Keratinocyte (primary cell): ENCODE results near the gene PIK3CB. TPM values are rescaled to one million over a fixed set of nuclear protein-coding genes. Genes with fewer than 3 reads are reported as not detected.

Experiments
- DNase-seq: peaks from one replicate; pipeline ENCODE4 v3.0.0-alpha.2; 2011; ENCODE audit warnings: low read depth, missing footprints, low spot score
- FAIRE-seq: peaks from 2 replicates; lab custom pipeline; 2011; peaks lifted over from hg19 to GRCh38; lab: Jason Lieb, UNC
- H2AFZ ChIP-seq: 2 replicates; pipeline ENCODE4 v1.6.0; 2012; ENCODE audit warnings: low read length, control low read depth, inconsistent platforms; ENCODE audit not compliant: control insufficient read depth
- H3K27ac ChIP-seq: 2 replicates; pipeline ENCODE4 v1.5.1; 2011; ENCODE audit warnings: low read length; ENCODE audit not compliant: control insufficient read depth, insufficient read depth
- H3K27me3 ChIP-seq: 3 replicates; pipeline ENCODE4 v1.6.0; 2011; ENCODE audit warnings: low read length; ENCODE audit not compliant: control insufficient read depth, insufficient read depth; ENCODE audit errors: extremely low read depth
- H3K36me3 ChIP-seq, 2 experiments: 2 replicates in 1 of 2; 3 replicates in 1 of 2; pipeline ENCODE4 v1.5.1; 2011; ENCODE audit warnings: low read length in 2 of 2, mild to moderate bottlenecking in 1 of 2; ENCODE audit not compliant: control insufficient read depth in 2 of 2, insufficient read depth in 2 of 2; ENCODE audit errors: extremely low read depth in 1 of 2
- H3K4me1 ChIP-seq: 3 replicates; pipeline ENCODE4 v1.5.1; 2011; ENCODE audit warnings: low read length; ENCODE audit not compliant: control insufficient read depth, insufficient read depth; ENCODE audit errors: extremely low read depth
- H3K4me2 ChIP-seq: 3 replicates; pipeline ENCODE4 v1.6.0; 2011; ENCODE audit warnings: low read depth, low read length; ENCODE audit not compliant: control insufficient read depth, insufficient read depth; ENCODE audit errors: extremely low read depth
- H3K4me3 ChIP-seq, 3 experiments: fragments of 200-600 bp in 1 of 3; sonication (generic) in 1 of 3; 2 replicates in 2 of 3; 3 replicates in 1 of 3; pipeline ENCODE4 v1.5.1; 2011 to 2016; ENCODE audit warnings: low read length in 3 of 3, mild to moderate bottlenecking in 3 of 3, control low read depth in 2 of 3, inconsistent platforms in 1 of 3, low read depth in 1 of 3, mixed read lengths in 1 of 3, mixed run types in 1 of 3, moderate library complexity in 1 of 3; ENCODE audit not compliant: control insufficient read depth in 2 of 3, insufficient read depth in 2 of 3; ENCODE audit errors: extremely low read depth in 1 of 3
- H3K79me2 ChIP-seq: 2 replicates; pipeline ENCODE4 v1.6.0; 2012; ENCODE audit warnings: low read length; ENCODE audit not compliant: control insufficient read depth, insufficient read depth
- H3K9ac ChIP-seq: 3 replicates; pipeline ENCODE4 v1.6.0; 2011; ENCODE audit warnings: low read length; ENCODE audit not compliant: control insufficient read depth, insufficient read depth; ENCODE audit errors: extremely low read depth
- H3K9me1 ChIP-seq: 3 replicates; pipeline ENCODE4 v1.6.0; 2011; ENCODE audit warnings: low read length; ENCODE audit not compliant: control insufficient read depth, insufficient read depth; ENCODE audit errors: extremely low read depth
- H3K9me3 ChIP-seq: 2 replicates; pipeline ENCODE4 v1.5.1; 2012; ENCODE audit warnings: low read depth, low read length; ENCODE audit not compliant: control insufficient read depth
- H4K20me1 ChIP-seq: 3 replicates; pipeline ENCODE4 v1.6.0; 2011; ENCODE audit warnings: low read length; ENCODE audit not compliant: control insufficient read depth, insufficient read depth; ENCODE audit errors: extremely low read depth
- CTCF ChIP-seq, 3 experiments: IDR thresholded peaks in 1 of 3; conservative IDR thresholded peaks in 1 of 3; optimal IDR thresholded peaks in 1 of 3; 2 replicates in 2 of 3; 3 replicates in 1 of 3; pipeline versions ENCODE3 to v1.5.1; 2011; ENCODE audit warnings: low read length in 3 of 3, mild to moderate bottlenecking in 3 of 3, moderate library complexity in 2 of 3, control low read depth in 1 of 3, inconsistent platforms in 1 of 3; ENCODE audit not compliant: insufficient read depth in 2 of 3; ENCODE audit errors: extremely low read depth in 1 of 3
- EZH2 ChIP-seq: IDR thresholded peaks from one replicate; pipeline ENCODE4 v1.6.1; 2012; ENCODE audit warnings: inconsistent platforms, mild to moderate bottlenecking, low read length, moderate library complexity
- dilution Hi-C: fragments of 300-500 bp; cut with MboI; formaldehyde crosslinking; loops from one replicate; pipeline ENCODE4 v1.7.0; 2020; ENCODE audit warnings: low sequenced_read_pairs; ENCODE audit not compliant: extremely low pct_ligation_motif_present
- polyA minus RNA-seq, 3 experiments: library from RNA; depleted of rRNA, polyadenylated mRNA; stranded (reverse); fragments of >200 nt; gene quantifications; 1 replicate in 1 of 3; 2 replicates in 1 of 3; 3 replicates in 1 of 3; pipeline ENCODE4 v1.2.3, GENCODE V29; 2011
- polyA plus RNA-seq, 5 experiments: library from polyadenylated mRNA; depleted of rRNA in 3 of 5; stranded (reverse) in 3 of 5; stranded (forward) in 1 of 5; unstranded in 1 of 5; fragments of >200 nt; gene quantifications; 1 replicate in 1 of 5; 2 replicates in 3 of 5; 3 replicates in 1 of 5; pipeline versions ENCODE4 v1.2.1 to v1.2.3, GENCODE V29; 2011 to 2012; ENCODE audit warnings: missing spikeins in 2 of 5, low read depth in 1 of 5, low replicate concordance in 1 of 5

PIK3CB gene
- 11.5 to 19.9 TPM (median 18.5 TPM) in 3 replicates for polyA plus RNA-seq
- polyA plus RNA-seq (2011; ENCODE audit: low read depth), result 9.1 TPM
- polyA plus RNA-seq (2011; cell fraction: cytosol; rRNA removed), result 13.3 and 24.1 TPM in 2 replicates
- 12.7 and 16.6 TPM in 2 replicates for polyA plus RNA-seq (2011; cell fraction: nucleus; rRNA removed)
- polyA plus RNA-seq (2012; ENCODE audit: low replicate concordance), result 14.8 and 20.8 TPM in 2 replicates
- 10.6 to 23.8 TPM (median 11.9 TPM) in 3 replicates for polyA minus RNA-seq
- polyA minus RNA-seq (2011; cell fraction: cytosol; rRNA and poly(A)+ RNA removed), result 17.6 TPM
- 14.2 and 37.8 TPM in 2 replicates for polyA minus RNA-seq (2011; cell fraction: nucleus; rRNA and poly(A)+ RNA removed)

GRCh38 chr3:138834596-138835396 lies at the start of gene PIK3CB:
TSS of gene PIK3CB (minus strand) at chr3:138834928. CDS start at chr3:138759343, 75,585 bp downstream.
- H2AFZ ChIP-seq, result peak within 1 kb of the TSS; percentile 88
- DNase-seq (peak; percentile 19), FAIRE-seq (no peak)
- H3K27ac ChIP-seq, result peak within 1 kb of the TSS; percentile 96
- no peaks in the 10 kb centered on the region for H3K27me3 ChIP-seq
- H4K20me1 ChIP-seq, result no peaks in the 10 kb centered on the region
- H3K4me1 ChIP-seq, result peaks cover 12% of the 10 kb centered on the region
- H3K9me1 ChIP-seq, result no peaks in the 10 kb centered on the region
- peaks cover 43% of the 10 kb centered on the region for H3K79me2 ChIP-seq
- no peaks in the 10 kb centered on the region for H3K9me3 ChIP-seq
- no peak for TF ChIP-seq EZH2
- peak within 1 kb of the TSS; percentile 94 for H3K4me2 ChIP-seq
- no peaks in the 10 kb centered on the region for H3K36me3 ChIP-seq
- dilution Hi-C loops, result no loop called here
- H3K9ac ChIP-seq, result peak within 1 kb of the TSS; percentile 90
- H3K4me3 ChIP-seq, result peak within 1 kb of the TSS; percentile 69 to 89 (median 87)

- H3K9ac ChIP-seq, result no peak overlapping the region
- peaks cover 10% of the 10 kb centered on the region for H3K4me1 ChIP-seq
- H3K27me3 ChIP-seq, result no peaks in the 10 kb centered on the region
- dilution Hi-C loops, result no loop called here
- H3K9me3 ChIP-seq, result no peaks in the 10 kb centered on the region
- no peak overlapping the region for H3K4me3 ChIP-seq
- H3K36me3 ChIP-seq, result no peaks in the 10 kb centered on the region
- no peaks in the 10 kb centered on the region for H4K20me1 ChIP-seq
- TF ChIP-seq EZH2 (no peak), CTCF (optimal IDR thresholded peaks at IDR 0.05 in 1 of 3, IDR thresholded peaks at IDR 0.05 in 1 of 3, conservative IDR thresholded peaks at IDR 0.05 in 1 of 3; ENCODE audit: extremely low read depth in 1 of 3, insufficient read depth in 2 of 3, low read length in 3 of 3) (no peak)
- H3K79me2 ChIP-seq, result no peaks in the 10 kb centered on the region
- no peak overlapping the region for H3K27ac ChIP-seq
- H2AFZ ChIP-seq, result no peak overlapping the region
- no peaks in the 10 kb centered on the region for H3K9me1 ChIP-seq
- FAIRE-seq, result no peak
- no peak overlapping the region for H3K4me2 ChIP-seq
- DNase-seq, result no peak
These were observed 46.5 kb upstream of the PIK3CB start for GRCh38 chr3:138881233-138881632.
